ENCODE measurements around the gene VOPP1.

DNA sequence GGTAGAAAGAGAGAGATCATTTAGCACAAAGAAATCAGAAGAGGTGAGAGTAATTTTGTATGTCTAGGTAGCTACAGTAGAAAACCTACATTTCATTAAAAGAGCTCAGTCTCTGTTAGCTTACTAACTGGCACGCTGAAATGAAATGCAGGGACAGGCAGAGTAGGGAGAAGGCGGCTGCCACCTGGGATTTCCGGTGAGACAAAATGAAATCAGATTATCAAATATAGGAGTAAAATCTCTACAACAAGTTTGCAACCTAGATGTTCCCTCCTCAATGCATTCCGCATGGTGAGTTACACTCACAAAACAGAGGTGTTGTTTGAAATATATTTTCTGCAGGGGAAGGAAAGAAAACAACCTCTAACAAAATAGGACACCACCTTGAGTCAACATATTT lies 55.9 kb downstream of the VOPP1 start:
- TF ChIP-seq, protein P1, sequence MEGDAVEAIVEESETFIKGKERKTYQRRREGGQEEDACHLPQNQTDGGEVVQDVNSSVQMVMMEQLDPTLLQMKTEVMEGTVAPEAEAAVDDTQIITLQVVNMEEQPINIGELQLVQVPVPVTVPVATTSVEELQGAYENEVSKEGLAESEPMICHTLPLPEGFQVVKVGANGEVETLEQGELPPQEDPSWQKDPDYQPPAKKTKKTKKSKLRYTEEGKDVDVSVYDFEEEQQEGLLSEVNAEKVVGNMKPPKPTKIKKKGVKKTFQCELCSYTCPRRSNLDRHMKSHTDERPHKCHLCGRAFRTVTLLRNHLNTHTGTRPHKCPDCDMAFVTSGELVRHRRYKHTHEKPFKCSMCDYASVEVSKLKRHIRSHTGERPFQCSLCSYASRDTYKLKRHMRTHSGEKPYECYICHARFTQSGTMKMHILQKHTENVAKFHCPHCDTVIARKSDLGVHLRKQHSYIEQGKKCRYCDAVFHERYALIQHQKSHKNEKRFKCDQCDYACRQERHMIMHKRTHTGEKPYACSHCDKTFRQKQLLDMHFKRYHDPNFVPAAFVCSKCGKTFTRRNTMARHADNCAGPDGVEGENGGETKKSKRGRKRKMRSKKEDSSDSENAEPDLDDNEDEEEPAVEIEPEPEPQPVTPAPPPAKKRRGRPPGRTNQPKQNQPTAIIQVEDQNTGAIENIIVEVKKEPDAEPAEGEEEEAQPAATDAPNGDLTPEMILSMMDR (IDR thresholded peaks at IDR 0.05; ENCODE audit: insufficient read depth, low read length, poor library complexity, severe bottlenecking), result no peak
- no peak for TF ChIP-seq EZH2phosphoT487 (conservative IDR thresholded peaks at IDR 0.05; ENCODE audit: low read length)
